GM12891 (cell line): ENCODE results near the gene OSBP2.

ENCODE experiments used
- DNase-seq: peaks from one replicate; pipeline ENCODE4 v3.0.0; 2011; ENCODE audit warnings: low spot score; ENCODE audit not compliant: insufficient read length
- FAIRE-seq: peaks from 2 replicates; lab custom pipeline; 2011; peaks lifted over from hg19 to GRCh38; lab: Jason Lieb, UNC
- PAX5 ChIP-seq: IDR thresholded peaks from 2 replicates; pipeline ENCODE4 v1.6.1; 2011; ENCODE audit warnings: low read length, moderate library complexity, mild to moderate bottlenecking; ENCODE audit not compliant: insufficient read depth, severe bottlenecking
- POLR2A ChIP-seq: IDR thresholded peaks from 2 replicates; pipeline ENCODE4 v1.6.1; 2011; ENCODE audit warnings: low read depth, low read length, control low read depth
- POLR2AphosphoS5 ChIP-seq: IDR thresholded peaks from 2 replicates; pipeline ENCODE4 v1.6.1; 2011; ENCODE audit warnings: low read depth, low read length, control low read depth
- POU2F2 ChIP-seq: IDR thresholded peaks from 2 replicates; pipeline ENCODE4 v1.6.1; 2011; ENCODE audit warnings: low read depth, mild to moderate bottlenecking, control low read depth, low read length, moderate library complexity
- SPI1 ChIP-seq: IDR thresholded peaks from 2 replicates; pipeline ENCODE4 v1.6.1; 2011; ENCODE audit warnings: low read depth, low read length, control low read depth
- TAF1 ChIP-seq: IDR thresholded peaks from 2 replicates; pipeline ENCODE4 v1.6.1; 2011; ENCODE audit warnings: low read depth, low read length, control low read depth

OSBP2 gene

GRCh38 chr22:30875481-30876215, 181.0 kb downstream of the OSBP2 start:
- TF ChIP-seq POLR2AphosphoS5 (no peak), POU2F2 (no peak), TAF1 (no peak), POLR2A (no peak), PAX5 (no peak), SPI1 (no peak)
- FAIRE-seq (no peak), DNase-seq (no peak)

GRCh38 chr22:30876221-30876751, 181.6 kb downstream of the OSBP2 start:
- no peak for TF ChIP-seq POLR2A
- TF ChIP-seq TAF1 = no peak
- DNase-seq (no peak), FAIRE-seq (no peak)

- no peak for FAIRE-seq
- TF ChIP-seq TAF1 = no peak
- TF ChIP-seq POLR2A = no peak
- no peak for TF ChIP-seq POU2F2
- no peak for TF ChIP-seq POLR2AphosphoS5
- no peak for TF ChIP-seq PAX5
- no peak for TF ChIP-seq SPI1
- DNase-seq = no peak
Measured at GRCh38 chr22:30876915-30877553, 182.4 kb downstream of the OSBP2 start.

GRCh38 chr22:30877662-30878515, 183.2 kb downstream of the OSBP2 start:
- no peak for DNase-seq
- FAIRE-seq = no peak
- no peak for TF ChIP-seq POLR2AphosphoS5

- no peak for DNase-seq
- no peak for TF ChIP-seq POLR2A
- TF ChIP-seq POLR2AphosphoS5 = no peak
- TF ChIP-seq TAF1 = no peak
- TF ChIP-seq SPI1 = no peak
- no peak for TF ChIP-seq POU2F2
- no peak for FAIRE-seq
Measured at GRCh38 chr22:30878516-30879414, 184.1 kb downstream of the OSBP2 start.

GRCh38 chr22:30879415-30879797, 184.7 kb downstream of the OSBP2 start:
- TF ChIP-seq PAX5 (no peak), SPI1 (no peak), TAF1 (no peak), POLR2A (no peak), POU2F2 (no peak)
- DNase-seq = no peak
- no peak for FAIRE-seq

- no peak for TF ChIP-seq POLR2AphosphoS5
- no peak for TF ChIP-seq TAF1
- TF ChIP-seq SPI1 = no peak
- no peak for TF ChIP-seq POU2F2
- TF ChIP-seq PAX5 = no peak
- TF ChIP-seq POLR2A = no peak
- no peak for DNase-seq
- no peak for FAIRE-seq
Measured at GRCh38 chr22:30880181-30880601, 185.5 kb downstream of the OSBP2 start.

- no peak for FAIRE-seq
Measured at GRCh38 chr22:30880847-30881246, 186.2 kb downstream of the OSBP2 start.

More at GRCh38 chr22:30880847-30881246, 186.2 kb downstream of the OSBP2 start:
- DNase-seq = no peak
- TF ChIP-seq POLR2A (no peak), SPI1 (no peak)
